H1 (cell line): ENCODE measurements around the gene CUX1. TPM values are rescaled to one million over a fixed set of nuclear protein-coding genes. Genes with fewer than 3 reads are reported as not detected.

Experiments
- CTCF ChIA-PET: fragments of 300-600 bp; sonication (Branson Sonifier 250); formaldehyde crosslinking; loops from one replicate; lab custom pipeline; 2021; ENCODE audit not compliant: partially characterized antibody; lab: Charles Lee
- POLR2A ChIA-PET: fragments of 300-600 bp; sonication (Branson Sonifier 250); formaldehyde crosslinking; loops from one replicate; lab custom pipeline; 2021; ENCODE audit warnings: inconsistent platforms; ENCODE audit not compliant: partially characterized antibody; lab: Charles Lee
- DNase-seq, 2 experiments: peaks; one replicate each; pipeline versions ENCODE4 v3.0.0 to v3.0.0-alpha.2; 2010 to 2022; ENCODE audit warnings: low spot score in 2 of 2, low read depth in 1 of 2, mixed read lengths in 1 of 2
- FAIRE-seq: peaks from 2 replicates; lab custom pipeline; 2011; peaks lifted over from hg19 to GRCh38; lab: Jason Lieb, UNC
- H2AFZ ChIP-seq: 2 replicates; pipeline ENCODE4 v1.8.1; 2012; ENCODE audit warnings: low read length, inconsistent platforms
- H2AK5ac ChIP-seq: 2 replicates; pipeline ENCODE4 v1.6.1; 2013; ENCODE audit warnings: low read depth, low read length
- H2BK120ac ChIP-seq: replicated peaks from 2 replicates; pipeline ENCODE3; 2013; ENCODE audit warnings: low read depth, low read length, inconsistent platforms
- H2BK12ac ChIP-seq: 2 replicates; pipeline ENCODE4 v1.6.1; 2013; ENCODE audit warnings: low read depth, low read length
- H2BK15ac ChIP-seq: 2 replicates; pipeline ENCODE4 v1.6.1; 2013; ENCODE audit warnings: low read length
- H2BK20ac ChIP-seq: 2 replicates; pipeline ENCODE4 v1.6.1; 2013; ENCODE audit warnings: low read length
- H2BK5ac ChIP-seq: 2 replicates; pipeline ENCODE4 v1.6.1; 2013; ENCODE audit warnings: low read depth, low read length
- H3K14ac ChIP-seq: 2 replicates; pipeline ENCODE4 v1.6.1; 2013; ENCODE audit warnings: inconsistent platforms; ENCODE audit not compliant: insufficient read length
- H3K18ac ChIP-seq: 2 replicates; pipeline ENCODE4 v1.6.1; 2013; ENCODE audit warnings: low read length; ENCODE audit errors: extremely low read depth
- H3K23ac ChIP-seq: 2 replicates; pipeline ENCODE4 v1.6.1; 2013; ENCODE audit warnings: inconsistent platforms; ENCODE audit not compliant: insufficient read length
- H3K23me2 ChIP-seq: 2 replicates; pipeline ENCODE4 v1.6.1; 2013; ENCODE audit warnings: low read depth, low read length
- H3K27ac ChIP-seq: 2 replicates; pipeline ENCODE4 v1.6.1; 2011; ENCODE audit warnings: low read depth, low read length, inconsistent platforms
- H3K27me3 ChIP-seq, 4 experiments: replicated peaks in 1 of 4; 1 replicate in 1 of 4; 2 replicates in 3 of 4; pipeline versions ENCODE4 v1.6.1 to v1.8.1; 2011 to 2013; ENCODE audit warnings: low read length in 3 of 4, mild to moderate bottlenecking in 3 of 4, inconsistent platforms in 2 of 4, mixed read lengths in 2 of 4, moderate library complexity in 1 of 4; ENCODE audit not compliant: control insufficient read depth in 3 of 4, insufficient read depth in 3 of 4; ENCODE audit errors: extremely low read depth in 1 of 4
- H3K36me3 ChIP-seq, 4 experiments: 2 replicates each; pipeline versions ENCODE4 v1.6.1 to v1.8.1; 2011 to 2013; ENCODE audit warnings: mild to moderate bottlenecking in 4 of 4, low read length in 3 of 4, moderate library complexity in 2 of 4, control low read depth in 1 of 4, inconsistent platforms in 1 of 4; ENCODE audit not compliant: insufficient read depth in 4 of 4, control insufficient read depth in 2 of 4
- H3K4ac ChIP-seq: replicated peaks from 2 replicates; pipeline ENCODE3; 2013; ENCODE audit warnings: low read length, low read depth, mixed read lengths, inconsistent platforms; ENCODE audit not compliant: insufficient read length
- H3K4me1 ChIP-seq, 4 experiments: replicated peaks in 1 of 4; 1 replicate in 1 of 4; 2 replicates in 3 of 4; pipeline versions ENCODE4 v1.6.1 to v1.8.1; 2011 to 2013; ENCODE audit warnings: low read length in 3 of 4, inconsistent platforms in 2 of 4, mixed read lengths in 1 of 4; ENCODE audit not compliant: insufficient read depth in 4 of 4, control insufficient read depth in 3 of 4
- H3K4me2 ChIP-seq, 2 experiments: 2 replicates each; pipeline versions ENCODE4 v1.6.1 to v1.8.1; 2011 to 2013; ENCODE audit warnings: low read depth in 2 of 2, low read length in 2 of 2, control low read depth in 1 of 2, inconsistent platforms in 1 of 2, mild to moderate bottlenecking in 1 of 2; ENCODE audit not compliant: insufficient read depth in 1 of 2
- H3K4me3 ChIP-seq, 4 experiments: fragments of 200-600, 300-600 bp in 1 of 4; sonication (generic), shearing (Covaris generic), sonication (Bioruptor Twin) in 1 of 4; 2 replicates each; pipeline versions ENCODE4 v1.5.1 to v1.8.1; 2011 to 2016; ENCODE audit warnings: low read length in 4 of 4, low read depth in 3 of 4, control low read depth in 2 of 4, inconsistent platforms in 2 of 4, mild to moderate bottlenecking in 2 of 4, mixed read lengths in 1 of 4, moderate library complexity in 1 of 4; ENCODE audit not compliant: insufficient read depth in 2 of 4; ENCODE audit errors: extremely low read depth in 1 of 4
- H3K56ac ChIP-seq: replicated peaks from 2 replicates; pipeline ENCODE3; 2013; ENCODE audit warnings: low read depth, mild to moderate bottlenecking, mixed read lengths, low read length, inconsistent platforms; ENCODE audit not compliant: insufficient read length
- H3K79me1 ChIP-seq: 2 replicates; pipeline ENCODE4 v1.6.1; 2013; ENCODE audit warnings: low read depth, low read length, control low read depth
- H3K79me2 ChIP-seq, 2 experiments: 2 replicates each; pipeline versions ENCODE4 v1.6.1 to v1.8.1; 2012 to 2013; ENCODE audit warnings: low read length in 2 of 2, mild to moderate bottlenecking in 2 of 2, inconsistent platforms in 1 of 2; ENCODE audit not compliant: insufficient read depth in 2 of 2, control insufficient read depth in 1 of 2
- H3K9ac ChIP-seq, 4 experiments: replicated peaks in 1 of 4; 1 replicate in 1 of 4; 2 replicates in 3 of 4; pipeline versions ENCODE4 v1.6.1 to v1.8.1; 2011 to 2013; ENCODE audit warnings: low read depth in 3 of 4, low read length in 3 of 4, control low read depth in 2 of 4, mild to moderate bottlenecking in 2 of 4, moderate library complexity in 2 of 4, inconsistent platforms in 1 of 4; ENCODE audit errors: extremely low read depth in 1 of 4
- H3K9me3 ChIP-seq, 2 experiments: 2 replicates each; pipeline versions ENCODE4 v1.6.1 to v1.8.1; 2012 to 2013; ENCODE audit warnings: mild to moderate bottlenecking in 2 of 2, moderate library complexity in 2 of 2, control low read depth in 1 of 2, inconsistent platforms in 1 of 2, low read depth in 1 of 2, low read length in 1 of 2, mixed read lengths in 1 of 2; ENCODE audit not compliant: insufficient read depth in 2 of 2
- H4K20me1 ChIP-seq, 2 experiments: replicated peaks in 1 of 2; 2 replicates each; pipeline versions ENCODE3 to v1.8.1; 2011 to 2013; ENCODE audit warnings: inconsistent platforms in 2 of 2, low read length in 2 of 2, mild to moderate bottlenecking in 1 of 2; ENCODE audit not compliant: insufficient read depth in 2 of 2, control insufficient read depth in 1 of 2
- H4K5ac ChIP-seq: 2 replicates; pipeline ENCODE4 v1.6.1; 2013; ENCODE audit warnings: low read length, low read depth, mixed read lengths, inconsistent platforms; ENCODE audit not compliant: insufficient read length
- H4K8ac ChIP-seq: 2 replicates; pipeline ENCODE4 v1.8.0; 2013; ENCODE audit warnings: mild to moderate bottlenecking, moderate library complexity, low read length, inconsistent platforms; ENCODE audit not compliant: insufficient read depth; ENCODE audit errors: extremely low read depth
- H4K91ac ChIP-seq: replicated peaks from 2 replicates; pipeline ENCODE3; 2013; ENCODE audit warnings: low read length, mixed read lengths, inconsistent platforms; ENCODE audit not compliant: insufficient read length
- ATF3 ChIP-seq: IDR thresholded peaks from 2 replicates; pipeline ENCODE4 v1.6.1; 2011; ENCODE audit warnings: low read depth, mild to moderate bottlenecking, low read length; ENCODE audit not compliant: insufficient read depth
- BCL11A ChIP-seq, 2 experiments: IDR thresholded peaks; one replicate each; pipeline ENCODE4 v1.6.1; 2011; ENCODE audit warnings: low read depth in 2 of 2, low read length in 2 of 2, mild to moderate bottlenecking in 2 of 2
- CEBPB ChIP-seq: IDR thresholded peaks from 2 replicates; pipeline ENCODE4 v1.6.1; 2012; ENCODE audit warnings: low read depth, low read length
- CTBP2 ChIP-seq: IDR thresholded peaks from 2 replicates; pipeline ENCODE4 v1.7.0; 2011; ENCODE audit warnings: borderline replicate concordance, mild to moderate bottlenecking, moderate library complexity, mixed read lengths, low read length; ENCODE audit not compliant: insufficient read depth, insufficient read length
- KDM5A ChIP-seq: fragments of 200-600 bp; IDR thresholded peaks from 2 replicates; pipeline ENCODE4 v1.7.1; 2012; ENCODE audit warnings: mild to moderate bottlenecking, low read length, inconsistent platforms, mixed read lengths
- MAX ChIP-seq: IDR thresholded peaks from 2 replicates; pipeline ENCODE4 v1.6.1; 2012; ENCODE audit warnings: inconsistent platforms
- NANOG ChIP-seq: IDR thresholded peaks from 2 replicates; pipeline ENCODE4 v1.6.1; 2011; ENCODE audit warnings: low read length, low read depth, mild to moderate bottlenecking, inconsistent platforms; ENCODE audit not compliant: insufficient read depth, poor library complexity, severe bottlenecking
- RAD21 ChIP-seq, 2 experiments: IDR thresholded peaks in 1 of 2; conservative IDR thresholded peaks in 1 of 2; 2 replicates each; pipeline ENCODE4 v1.6.1; 2011; ENCODE audit warnings: low read depth in 2 of 2, low read length in 2 of 2, improper control_type of control experiment in 1 of 2, inconsistent platforms in 1 of 2, mild to moderate bottlenecking in 1 of 2, moderate library complexity in 1 of 2
- RFX5 ChIP-seq: IDR thresholded peaks from 2 replicates; pipeline ENCODE4 v1.6.1; 2011; ENCODE audit warnings: low read depth, low read length, improper control_type of control experiment, borderline replicate concordance
- SIN3A ChIP-seq, 2 experiments: IDR thresholded peaks in 1 of 2; conservative IDR thresholded peaks in 1 of 2; 2 replicates each; pipeline ENCODE4 v1.6.1; 2011 to 2012; ENCODE audit warnings: low read length in 2 of 2, improper control_type of control experiment in 1 of 2, low read depth in 1 of 2, mild to moderate bottlenecking in 1 of 2
- SIX5 ChIP-seq: IDR thresholded peaks from 2 replicates; pipeline ENCODE4 v1.6.1; 2011; ENCODE audit warnings: mild to moderate bottlenecking, low read depth, low read length
- WGBS, 2 experiments: shearing (Covaris generic) in 1 of 2; methylation state at CpG; one replicate each; pipeline versions ENCODE4 v1.1.6 to v1.1.7; 2013 to 2015; ENCODE audit warnings: low lambda C conversion rate in 2 of 2, mixed read lengths in 2 of 2, inconsistent platforms in 1 of 2, low coverage in 1 of 2, missing lambda C conversion rate in 1 of 2; ENCODE audit not compliant: insufficient replicate concordance in 2 of 2, insufficient coverage in 1 of 2, insufficient read length in 1 of 2; ENCODE audit errors: extremely low coverage in 1 of 2, missing lambda C conversion rate in 1 of 2; 5-methylcytosine and 5-hydroxymethylcytosine counted together
- polyA plus RNA-seq, 7 experiments: library from polyadenylated mRNA; depleted of rRNA in 3 of 7; stranded (reverse) in 5 of 7; unstranded in 2 of 7; fragments of >200 nt in 5 of 7; fragments of 200-250 nt in 2 of 7; gene quantifications; 1 replicate in 5 of 7; 2 replicates in 1 of 7; 4 replicates in 1 of 7; pipeline versions ENCODE4 v1.2.1 to v1.2.3, GENCODE V29; 2011 to 2013; ENCODE audit warnings: missing spikeins in 2 of 7, mixed read lengths in 2 of 7
- total RNA-seq: library from RNA; stranded (reverse); fragmentation: NEBNext Ultra II Directional; extraction: Animal tissue kit (Norgen Biotek cat#: 25700); gene quantifications from 2 replicates; pipeline ENCODE4 v1.2.1, GENCODE V29; 2021

Gene CUX1
- total and polyA plus RNA-seq, 2 of the 8 experiments (the other 6 are each of a cell fraction or from before 2014, with no cell fraction given) = 21.6 to 65.9 TPM

GRCh38 chr7:101859411-101860106, 42.1 kb downstream of the CUX1 start:
- H4K8ac ChIP-seq = no peak overlapping the region
- H3K18ac ChIP-seq = no peak overlapping the region
- peaks cover 11% of the 10 kb centered on the region for H3K79me1 ChIP-seq
- H3K14ac ChIP-seq = no peak overlapping the region
- H3K9me3 ChIP-seq = no peaks in the 10 kb centered on the region
- peaks cover 9 to 94% of the 10 kb centered on the region in 2 experiments for H3K79me2 ChIP-seq
- H3K23me2 ChIP-seq = no peaks in the 10 kb centered on the region
- H3K23ac ChIP-seq = no peak overlapping the region
- FAIRE-seq (no peak), DNase-seq (no peak)
- H2AFZ ChIP-seq = no peak overlapping the region
- WGBS, 2 experiments = 76% methylated on average over 5 of the region's 5 CpGs; no CpG with 5 or more reads in 1 of the 2 experiments
- H4K5ac ChIP-seq = no peak overlapping the region
- H2AK5ac ChIP-seq = no peak overlapping the region
- no peak overlapping the region for H3K4ac ChIP-seq
- ChIA-PET CTCF (interaction anchor here (2.1 kb wide), 1 partner anchor 10 kb away, joined by 12 read pairs; no protein-coding TSS in a partner anchor), POLR2A (interaction anchor here (0.6 to 1.8 kb wide), 3 partner anchors 9 to 16 kb away, joined by 3 to 7 read pairs (median 4); no protein-coding TSS in a partner anchor)
- H3K4me3 ChIP-seq = no peak overlapping the region
- H3K27me3 ChIP-seq = no peaks in the 10 kb centered on the region
- no peak overlapping the region for H3K4me2 ChIP-seq
- no peaks in the 10 kb centered on the region for H3K36me3 ChIP-seq
- no peak overlapping the region for H2BK20ac ChIP-seq
- peaks cover 10 to 19% of the 10 kb centered on the region in 2 experiments for H4K20me1 ChIP-seq
- H3K4me1 ChIP-seq = peaks cover 17 to 32% (median 29%) of the 10 kb centered on the region in 4 experiments; a peak in 6 of 7 replicates
- no peak overlapping the region for H3K27ac ChIP-seq
- H2BK5ac ChIP-seq = no peak overlapping the region
- no peak overlapping the region for H3K56ac ChIP-seq
- H2BK12ac ChIP-seq = no peak overlapping the region
- no peak overlapping the region for H2BK120ac ChIP-seq
- no peak overlapping the region for H2BK15ac ChIP-seq
- H3K9ac ChIP-seq = no peak overlapping the region
- H4K91ac ChIP-seq = no peak overlapping the region
- TF ChIP-seq RFX5 = no peak
- no peak for TF ChIP-seq SIN3A (conservative IDR thresholded peaks at IDR 0.05 in 1 of 2, IDR thresholded peaks at IDR 0.05 in 1 of 2; ENCODE audit: low read depth in 1 of 2, low read length in 2 of 2)
- no peak for TF ChIP-seq MAX
- no peak for TF ChIP-seq SIX5
- no peak for TF ChIP-seq KDM5A
- TF ChIP-seq NANOG = no peak
- TF ChIP-seq CTBP2 = no peak
- no peak for TF ChIP-seq RAD21 (IDR thresholded peaks at IDR 0.05 in 1 of 2, conservative IDR thresholded peaks at IDR 0.05 in 1 of 2; ENCODE audit: low read depth in 2 of 2, low read length in 2 of 2)
- TF ChIP-seq ATF3 = no peak
- no peak for TF ChIP-seq CEBPB
- no peak for TF ChIP-seq BCL11A (IDR thresholded peaks at IDR 0.05; ENCODE audit: low read depth in 2 of 2, low read length in 2 of 2)
